ENCODE measurements around the gene MYLK. TPM values are rescaled to one million over a fixed set of nuclear protein-coding genes. Genes with fewer than 3 reads are reported as not detected.

MYLK gene
- polyA plus RNA-seq, 3 donors = 0.35 to 1.3 (median 0.51) TPM

DNA sequence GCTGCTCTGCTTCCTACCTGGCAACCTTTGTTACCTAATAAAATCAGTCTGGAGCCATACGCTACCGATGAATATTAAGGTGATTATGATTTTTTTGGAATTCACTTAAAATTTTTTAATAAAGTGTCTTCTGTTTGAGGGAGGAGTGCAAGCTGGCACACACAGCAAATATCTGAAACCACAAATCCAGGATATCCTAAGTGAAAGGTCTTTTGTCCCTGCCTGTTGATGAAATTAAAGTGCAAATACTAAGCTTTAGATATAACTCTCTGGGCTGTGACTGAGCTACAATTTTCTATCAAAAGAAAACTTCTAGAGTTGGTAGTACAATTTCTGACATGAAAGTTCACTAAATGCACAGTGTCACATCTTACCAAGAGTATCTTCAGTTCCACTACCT lies 322.9 kb downstream of the MYLK start:
- Mint-ChIP-seq H3K4me1 (peaks cover 2% of the 10 kb centered on the region), H3K27me3 (ENCODE audit: low read depth in 3 of 3) (peaks cover 0 to 1% (median 0%) of the 10 kb centered on the region in 3 donors), H3K27ac (no peak overlapping the region), H3K4me3 (no peak overlapping the region), H3K36me3 (peaks cover 27 to 37% of the 10 kb centered on the region in 2 donors), H3K9me3 (no peaks in the 10 kb centered on the region)
- TF ChIP-seq, protein P1, sequence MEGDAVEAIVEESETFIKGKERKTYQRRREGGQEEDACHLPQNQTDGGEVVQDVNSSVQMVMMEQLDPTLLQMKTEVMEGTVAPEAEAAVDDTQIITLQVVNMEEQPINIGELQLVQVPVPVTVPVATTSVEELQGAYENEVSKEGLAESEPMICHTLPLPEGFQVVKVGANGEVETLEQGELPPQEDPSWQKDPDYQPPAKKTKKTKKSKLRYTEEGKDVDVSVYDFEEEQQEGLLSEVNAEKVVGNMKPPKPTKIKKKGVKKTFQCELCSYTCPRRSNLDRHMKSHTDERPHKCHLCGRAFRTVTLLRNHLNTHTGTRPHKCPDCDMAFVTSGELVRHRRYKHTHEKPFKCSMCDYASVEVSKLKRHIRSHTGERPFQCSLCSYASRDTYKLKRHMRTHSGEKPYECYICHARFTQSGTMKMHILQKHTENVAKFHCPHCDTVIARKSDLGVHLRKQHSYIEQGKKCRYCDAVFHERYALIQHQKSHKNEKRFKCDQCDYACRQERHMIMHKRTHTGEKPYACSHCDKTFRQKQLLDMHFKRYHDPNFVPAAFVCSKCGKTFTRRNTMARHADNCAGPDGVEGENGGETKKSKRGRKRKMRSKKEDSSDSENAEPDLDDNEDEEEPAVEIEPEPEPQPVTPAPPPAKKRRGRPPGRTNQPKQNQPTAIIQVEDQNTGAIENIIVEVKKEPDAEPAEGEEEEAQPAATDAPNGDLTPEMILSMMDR (IDR thresholded peaks at IDR 0.05) = no peak
- Histone ChIP-seq H3K27ac (ENCODE audit: low read depth in 1 of 2, low read length in 2 of 2) (no peak overlapping the region), H3K4me1 (ENCODE audit: control insufficient read depth in 1 of 2, insufficient read depth in 2 of 2, low read length in 2 of 2) (no peaks in the 10 kb centered on the region), H4K20me1 (ENCODE audit: insufficient read depth, low read length) (no peaks in the 10 kb centered on the region), H3K4me3 (replicated peaks in 1 of 3; ENCODE audit: low read depth in 2 of 3, low read length in 3 of 3) (no peak overlapping the region), H2AFZ (ENCODE audit: insufficient read depth, low read depth, low read length, poor library complexity, severe bottlenecking) (no peak overlapping the region), H3K79me2 (ENCODE audit: insufficient read depth, low read length) (no peaks in the 10 kb centered on the region), H3K36me3 (replicated peaks in 1 of 2; ENCODE audit: control insufficient read depth in 1 of 2, insufficient read depth in 2 of 2, low read length in 2 of 2) (peaks cover 3 to 24% of the 10 kb centered on the region in 2 donors), H3K27me3 (ENCODE audit: control insufficient read depth in 2 of 2, insufficient read depth in 2 of 2, low read length in 2 of 2) (no peaks in the 10 kb centered on the region), H3K9ac (ENCODE audit: insufficient read depth, low read length, poor library complexity, severe bottlenecking) (no peak overlapping the region), H3K9me3 (replicated peaks in 1 of 2; ENCODE audit: control insufficient read depth in 1 of 2, insufficient read depth in 1 of 2, low read length in 2 of 2) (no peaks in the 10 kb centered on the region), H3K4me2 (replicated peaks; ENCODE audit: extremely low read depth, low read length, poor library complexity, severe bottlenecking) (no peak overlapping the region)
- WGBS (ENCODE audit: insufficient coverage) = no CpG with 5 or more reads among the region's 2 CpGs
- DNase-seq = no peak
- intact Hi-C loops (cut with micrococcal nuclease) = no loop called here

Small RNAs within 50 kb of the gene (small RNA-seq; reads per million reads assigned to genes)
- gene RF00392 (ENCODE audit: insufficient read length, low read depth) = not detected

Other genes starting within 250 kb of the MYLK start
- gene CCDC14, start 76.9 kb upstream of the MYLK start, polyA plus RNA-seq = 10 to 100 TPM in 1 of 3 donors, 1 to 10 TPM in 2; 1.1 to 37.2 (median 4.0) TPM
- gene ROPN1, start 107.8 kb upstream of the MYLK start, polyA plus RNA-seq = not detected
- not detected for gene KALRN, start 149.0 kb upstream of the MYLK start, polyA plus RNA-seq

All from CD14-positive monocyte (primary cell).